ENCODE measurements around the gene B3GALT5. TPM values are rescaled to one million over a fixed set of nuclear protein-coding genes. Genes with fewer than 3 reads are reported as not detected.

The B3GALT5 gene
- total and polyA plus RNA-seq, 2 donors (not counting 1 experiment from before 2014, with no cell fraction given) = not detected

- DNase-seq (no peak), ATAC-seq (ENCODE audit: low read depth) (no peak)
- no peak for TF ChIP-seq EZH2 (IDR thresholded peaks at IDR 0.05; ENCODE audit: borderline replicate concordance, insufficient read depth, low read depth, low read length, poor library complexity, severe bottlenecking)
- no peak for TF ChIP-seq CTCF (IDR thresholded peaks at IDR 0.05)
- Mint-ChIP-seq H3K4me3 (no peak overlapping the region), H3K9me3 (ENCODE audit: insufficient read depth) (no peaks in the 10 kb centered on the region), H3K27me3 (no peaks in the 10 kb centered on the region), H3K27ac (no peak overlapping the region), H3K4me1 (no peaks in the 10 kb centered on the region)
- POLR2A ChIA-PET = no interaction called here
- CTCF ChIA-PET = interaction anchor here (0.8 kb wide), 1 partner anchor 8 kb away, joined by 3 read pairs; no protein-coding TSS in a partner anchor
- Histone ChIP-seq H3K36me3 (replicated peaks in 1 of 2; ENCODE audit: control extremely low read depth in 1 of 2, control insufficient read depth in 1 of 2, extremely low read depth in 1 of 2, insufficient read depth in 2 of 2, low read length in 1 of 2) (no peaks in the 10 kb centered on the region), H2AFZ (ENCODE audit: insufficient read depth, low read depth, low read length, poor library complexity, severe bottlenecking) (no peak overlapping the region), H3K27me3 (replicated peaks in 1 of 4; ENCODE audit: control extremely low read depth in 1 of 4, control insufficient read depth in 3 of 4, insufficient read depth in 4 of 4, low read length in 3 of 4) (no peaks in the 10 kb centered on the region), H3K79me2 (ENCODE audit: control insufficient read depth, insufficient read depth, low read length) (no peaks in the 10 kb centered on the region), H3K4me3 (ENCODE audit: control extremely low read depth in 1 of 5, extremely low read depth in 1 of 5, insufficient read depth in 1 of 5, low read depth in 2 of 5, low read length in 4 of 5) (no peak overlapping the region), H3K9ac (ENCODE audit: low read length) (no peak overlapping the region), H3K4me2 (replicated peaks; ENCODE audit: low read depth, low read length, poor library complexity, severe bottlenecking) (no peak overlapping the region), H3K4me1 (ENCODE audit: control insufficient read depth in 2 of 2, insufficient read depth in 2 of 2, low read length in 2 of 2) (no peaks in the 10 kb centered on the region), H3K9me3 (ENCODE audit: control extremely low read depth in 1 of 3, control insufficient read depth in 2 of 3, insufficient read depth in 1 of 3, low read length in 2 of 3) (peaks cover 0 to 7% (median 2%) of the 10 kb centered on the region in 3 donors), H3K27ac (ENCODE audit: low read length in 2 of 2) (no peak overlapping the region), H4K20me1 (ENCODE audit: control insufficient read depth, insufficient read depth, low read length, poor library complexity, severe bottlenecking) (no peaks in the 10 kb centered on the region)
- 95% methylated on average over 2 of the region's 5 CpGs for WGBS (ENCODE audit: insufficient coverage)
- intact Hi-C loops (cut with micrococcal nuclease) = no loop called here
Observed at GRCh38 chr21:39685991-39686390, 73.3 kb downstream of the B3GALT5 start.

- Histone ChIP-seq H3K79me2 (ENCODE audit: control insufficient read depth, insufficient read depth, low read length) (no peaks in the 10 kb centered on the region), H3K4me1 (ENCODE audit: control insufficient read depth in 2 of 2, insufficient read depth in 2 of 2, low read length in 2 of 2) (no peaks in the 10 kb centered on the region), H4K20me1 (ENCODE audit: control insufficient read depth, insufficient read depth, low read length, poor library complexity, severe bottlenecking) (no peaks in the 10 kb centered on the region), H3K36me3 (replicated peaks in 1 of 2; ENCODE audit: control extremely low read depth in 1 of 2, control insufficient read depth in 1 of 2, extremely low read depth in 1 of 2, insufficient read depth in 2 of 2, low read length in 1 of 2) (no peaks in the 10 kb centered on the region), H3K9me3 (ENCODE audit: control extremely low read depth in 1 of 3, control insufficient read depth in 2 of 3, insufficient read depth in 1 of 3, low read length in 2 of 3) (peaks cover 0 to 7% (median 2%) of the 10 kb centered on the region in 3 donors), H3K27ac (ENCODE audit: low read length in 2 of 2) (no peak overlapping the region), H3K4me2 (replicated peaks; ENCODE audit: low read depth, low read length, poor library complexity, severe bottlenecking) (no peak overlapping the region), H2AFZ (ENCODE audit: insufficient read depth, low read depth, low read length, poor library complexity, severe bottlenecking) (no peak overlapping the region), H3K4me3 (ENCODE audit: control extremely low read depth in 1 of 5, extremely low read depth in 1 of 5, insufficient read depth in 1 of 5, low read depth in 2 of 5, low read length in 4 of 5) (no peak overlapping the region), H3K9ac (ENCODE audit: low read length) (no peak overlapping the region), H3K27me3 (replicated peaks in 1 of 4; ENCODE audit: control extremely low read depth in 1 of 4, control insufficient read depth in 3 of 4, insufficient read depth in 4 of 4, low read length in 3 of 4) (no peaks in the 10 kb centered on the region)
- Mint-ChIP-seq H3K4me1 (no peaks in the 10 kb centered on the region), H3K9me3 (ENCODE audit: insufficient read depth) (no peaks in the 10 kb centered on the region), H3K4me3 (no peak overlapping the region), H3K27me3 (no peaks in the 10 kb centered on the region), H3K27ac (no peak overlapping the region)
- WGBS (ENCODE audit: insufficient coverage) = 89% methylated on average over 12 of the region's 15 CpGs
- POLR2A ChIA-PET = no interaction called here
- CTCF ChIA-PET = no interaction called here
- no peak for DNase-seq
- no peak for TF ChIP-seq EZH2 (IDR thresholded peaks at IDR 0.05; ENCODE audit: borderline replicate concordance, insufficient read depth, low read depth, low read length, poor library complexity, severe bottlenecking)
- no peak for TF ChIP-seq CTCF (IDR thresholded peaks at IDR 0.05)
- ATAC-seq (ENCODE audit: low read depth) = no peak
- intact Hi-C loops (cut with micrococcal nuclease) = no loop called here
Observed at GRCh38 chr21:39686646-39687468, 74.1 kb downstream of the B3GALT5 start.

All from B cell (primary cell).